HG03060 (cell line): ENCODE results near the gene PLXNA1.

Source experiments
- ATAC-seq: cut with Tn5 transposase; IDR thresholded peaks from one replicate; pipeline ENCODE4 v1.9.1; 2021; ENCODE audit warnings: low read depth, moderate number of reproducible peaks; ENCODE audit not compliant: unreplicated experiment

The PLXNA1 gene

GRCh38 chr3:126964950-126965349 lies 18.0 kb upstream of the PLXNA1 start:
- ATAC-seq = no peak

- no peak for ATAC-seq
Measured at GRCh38 chr3:126965526-126966080, 17.3 kb upstream of the PLXNA1 start.

- ATAC-seq = no peak
Measured at GRCh38 chr3:126967386-126967785, 15.5 kb upstream of the PLXNA1 start.

GRCh38 chr3:126968391-126969390 lies 14.2 kb upstream of the PLXNA1 start:
- no peak for ATAC-seq

- no peak for ATAC-seq
Measured at GRCh38 chr3:126969586-126969985, 13.3 kb upstream of the PLXNA1 start.

GRCh38 chr3:126970101-126970500 lies 12.8 kb upstream of the PLXNA1 start:
- no peak for ATAC-seq

GRCh38 chr3:126970921-126971320 lies 12.0 kb upstream of the PLXNA1 start:
- ATAC-seq = no peak

GRCh38 chr3:126971891-126972351 lies 11.0 kb upstream of the PLXNA1 start:
- no peak for ATAC-seq

- no peak for ATAC-seq
Measured at GRCh38 chr3:126972866-126973265, 10.0 kb upstream of the PLXNA1 start.

GRCh38 chr3:126973814-126974213 lies 9.1 kb upstream of the PLXNA1 start:
- no peak for ATAC-seq

GRCh38 chr3:126974756-126975155 lies 8.2 kb upstream of the PLXNA1 start:
- no peak for ATAC-seq

GRCh38 chr3:126976906-126977305 lies 6.0 kb upstream of the PLXNA1 start:
- ATAC-seq = no peak

- no peak for ATAC-seq
Measured at GRCh38 chr3:126977821-126978220, 5.1 kb upstream of the PLXNA1 start.

GRCh38 chr3:126978291-126978690 lies 4.6 kb upstream of the PLXNA1 start:
- no peak for ATAC-seq

- no peak for ATAC-seq
Measured at GRCh38 chr3:126979046-126979628, 3.8 kb upstream of the PLXNA1 start.

GRCh38 chr3:126980266-126980811 lies 2.6 kb upstream of the PLXNA1 start:
- ATAC-seq = no peak

- peak; percentile 41 for ATAC-seq
Measured at GRCh38 chr3:126982126-126982470, 817 bp upstream of the PLXNA1 start.

GRCh38 chr3:126983276-126983652 lies 349 bp downstream of the PLXNA1 start:
- no peak for ATAC-seq

GRCh38 chr3:126983653-126984390 lies 907 bp downstream of the PLXNA1 start:
- ATAC-seq = no peak

- ATAC-seq = no peak
Measured at GRCh38 chr3:126984391-126985131, 1.6 kb downstream of the PLXNA1 start.
